Prostate gland (tissue), 2 donors: ENCODE results near the gene TMPRSS6.

Experiments used
- CTCF ChIP-seq, 4 experiments: fragments of 200-600 bp in 2 of 4; fragments of 450-650 bp in 2 of 4; sonication (generic) in 2 of 4; IDR thresholded peaks; 1 replicate in 3 of 4; 2 replicates in 1 of 4; pipeline ENCODE4 v1.5.1; 2016 to 2019; ENCODE audit warnings: antibody characterized with exemption in 4 of 4, mild to moderate bottlenecking in 2 of 4, moderate library complexity in 2 of 4
- POLR2A ChIP-seq: fragments of 450-650 bp; IDR thresholded peaks from one replicate; pipeline ENCODE4 v1.6.1; 2016; ENCODE audit warnings: antibody characterized with exemption, mild to moderate bottlenecking
- POLR2AphosphoS5 ChIP-seq: sonication (generic); formaldehyde crosslinking; IDR thresholded peaks from one replicate; pipeline ENCODE4 v1.6.1; 2017; ENCODE audit warnings: antibody characterized with exemption

GRCh38 chr22:37079158-37079557 is 30.4 kb downstream of the TMPRSS6 start:
- TF ChIP-seq POLR2A (no peak), CTCF (IDR thresholded peaks at IDR 0.05) (no peak), POLR2AphosphoS5 (no peak)
